ENCODE measurements around the gene R3HDM4. TPM values are rescaled to one million over a fixed set of nuclear protein-coding genes. Genes with fewer than 3 reads are reported as not detected.

R3HDM4 gene
- total RNA-seq, 1 experiment from 2014 or later, result 54.0 TPM

- no peaks in the 10 kb centered on the region for H3K4me1 Mint-ChIP-seq (ENCODE audit: low read depth, unreplicated experiment)
- intact Hi-C loops (cut with micrococcal nuclease; ENCODE audit: unreplicated experiment), result no loop called here
- DNase-seq, result no peak
- H3K9me3 Mint-ChIP-seq (ENCODE audit: low read depth, unreplicated experiment), result no peaks in the 10 kb centered on the region
- BruUV-seq (replicated peaks), result no TSS peak
- H3K27ac Mint-ChIP-seq (ENCODE audit: unreplicated experiment), result no peak overlapping the region
- H3K4me3 Mint-ChIP-seq (ENCODE audit: low read depth, unreplicated experiment), result no peak overlapping the region
- H3K36me3 Mint-ChIP-seq (ENCODE audit: insufficient read depth, unreplicated experiment), result peaks cover 25% of the 10 kb centered on the region
- no peak for TF ChIP-seq CTCF (IDR thresholded peaks at IDR 0.05; ENCODE audit: unreplicated experiment)
- no peaks in the 10 kb centered on the region for H3K27me3 Mint-ChIP-seq (ENCODE audit: unreplicated experiment)
- CTCF ChIA-PET, result no interaction called here
Observed at GRCh38 chr19:875265-875879, 37.6 kb downstream of the R3HDM4 start.

- Mint-ChIP-seq H3K27ac (ENCODE audit: unreplicated experiment) (no peak overlapping the region), H3K4me1 (ENCODE audit: low read depth, unreplicated experiment) (no peaks in the 10 kb centered on the region), H3K4me3 (ENCODE audit: low read depth, unreplicated experiment) (no peak overlapping the region), H3K9me3 (ENCODE audit: low read depth, unreplicated experiment) (no peaks in the 10 kb centered on the region), H3K36me3 (ENCODE audit: insufficient read depth, unreplicated experiment) (peaks cover 30% of the 10 kb centered on the region), H3K27me3 (ENCODE audit: unreplicated experiment) (no peaks in the 10 kb centered on the region)
- TF ChIP-seq CTCF (IDR thresholded peaks at IDR 0.05; ENCODE audit: unreplicated experiment), result no peak
- CTCF ChIA-PET, result no interaction called here
- intact Hi-C loops (cut with micrococcal nuclease; ENCODE audit: unreplicated experiment), result no loop called here
- no peak for DNase-seq
- BruUV-seq (replicated peaks), result no TSS peak
Observed at GRCh38 chr19:873561-874041, 39.4 kb downstream of the R3HDM4 start.

- CTCF ChIA-PET, result no interaction called here
- no peak for TF ChIP-seq CTCF (IDR thresholded peaks at IDR 0.05; ENCODE audit: unreplicated experiment)
- H3K27ac Mint-ChIP-seq (ENCODE audit: unreplicated experiment), result no peak overlapping the region
- BruUV-seq (replicated peaks), result no TSS peak
- H3K27me3 Mint-ChIP-seq (ENCODE audit: unreplicated experiment), result no peaks in the 10 kb centered on the region
- H3K9me3 Mint-ChIP-seq (ENCODE audit: low read depth, unreplicated experiment), result no peaks in the 10 kb centered on the region
- intact Hi-C loops (cut with micrococcal nuclease; ENCODE audit: unreplicated experiment), result no loop called here
- H3K4me3 Mint-ChIP-seq (ENCODE audit: low read depth, unreplicated experiment), result no peak overlapping the region
- DNase-seq, result no peak
- H3K36me3 Mint-ChIP-seq (ENCODE audit: insufficient read depth, unreplicated experiment), result peaks cover 30% of the 10 kb centered on the region
- no peaks in the 10 kb centered on the region for H3K4me1 Mint-ChIP-seq (ENCODE audit: low read depth, unreplicated experiment)
Observed at GRCh38 chr19:873084-873483, 39.9 kb downstream of the R3HDM4 start.

GRCh38 chr19:872266-872951, 40.6 kb downstream of the R3HDM4 start:
- Mint-ChIP-seq H3K4me1 (ENCODE audit: low read depth, unreplicated experiment) (no peaks in the 10 kb centered on the region), H3K27ac (ENCODE audit: unreplicated experiment) (no peak overlapping the region), H3K36me3 (ENCODE audit: insufficient read depth, unreplicated experiment) (peaks cover 30% of the 10 kb centered on the region), H3K4me3 (ENCODE audit: low read depth, unreplicated experiment) (no peak overlapping the region), H3K27me3 (ENCODE audit: unreplicated experiment) (no peaks in the 10 kb centered on the region), H3K9me3 (ENCODE audit: low read depth, unreplicated experiment) (no peaks in the 10 kb centered on the region)
- BruUV-seq (replicated peaks), result no TSS peak
- peak; percentile 34 for DNase-seq
- CTCF ChIA-PET, result no interaction called here
- no peak for TF ChIP-seq CTCF (IDR thresholded peaks at IDR 0.05; ENCODE audit: unreplicated experiment)
- intact Hi-C loops (cut with micrococcal nuclease; ENCODE audit: unreplicated experiment), result no loop called here
